GM12874 (cell line): ENCODE measurements around the gene NOXRED1.

ENCODE experiments used
- TF ChIP-seq, protein P1 (sequence below): IDR thresholded peaks from 2 replicates; pipeline ENCODE4 v1.5.1; 2011; ENCODE audit warnings: low read depth, mild to moderate bottlenecking, control low read depth, low read length, moderate library complexity; ENCODE audit not compliant: insufficient read depth

The NOXRED1 gene

DNA sequence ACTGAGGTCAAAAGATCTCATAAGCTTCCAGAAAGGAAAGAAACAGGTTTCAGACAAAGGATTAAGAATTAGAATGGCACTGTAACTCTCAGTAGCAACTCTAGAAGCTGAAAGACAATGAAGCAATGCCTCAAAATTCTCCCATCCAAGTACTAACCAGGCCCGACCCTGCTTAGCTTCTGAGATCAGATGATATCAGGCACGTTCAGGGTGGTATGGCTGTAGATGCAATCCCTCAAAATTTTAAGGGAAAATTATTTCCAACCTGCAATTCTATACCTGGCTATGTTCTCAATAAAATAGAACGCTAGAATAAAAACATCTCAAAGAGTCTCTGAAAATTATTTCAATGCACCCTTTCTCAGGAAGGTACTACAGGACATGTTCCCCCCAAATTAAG, 19.6 kb downstream of the NOXRED1 start:
- TF ChIP-seq, protein P1, sequence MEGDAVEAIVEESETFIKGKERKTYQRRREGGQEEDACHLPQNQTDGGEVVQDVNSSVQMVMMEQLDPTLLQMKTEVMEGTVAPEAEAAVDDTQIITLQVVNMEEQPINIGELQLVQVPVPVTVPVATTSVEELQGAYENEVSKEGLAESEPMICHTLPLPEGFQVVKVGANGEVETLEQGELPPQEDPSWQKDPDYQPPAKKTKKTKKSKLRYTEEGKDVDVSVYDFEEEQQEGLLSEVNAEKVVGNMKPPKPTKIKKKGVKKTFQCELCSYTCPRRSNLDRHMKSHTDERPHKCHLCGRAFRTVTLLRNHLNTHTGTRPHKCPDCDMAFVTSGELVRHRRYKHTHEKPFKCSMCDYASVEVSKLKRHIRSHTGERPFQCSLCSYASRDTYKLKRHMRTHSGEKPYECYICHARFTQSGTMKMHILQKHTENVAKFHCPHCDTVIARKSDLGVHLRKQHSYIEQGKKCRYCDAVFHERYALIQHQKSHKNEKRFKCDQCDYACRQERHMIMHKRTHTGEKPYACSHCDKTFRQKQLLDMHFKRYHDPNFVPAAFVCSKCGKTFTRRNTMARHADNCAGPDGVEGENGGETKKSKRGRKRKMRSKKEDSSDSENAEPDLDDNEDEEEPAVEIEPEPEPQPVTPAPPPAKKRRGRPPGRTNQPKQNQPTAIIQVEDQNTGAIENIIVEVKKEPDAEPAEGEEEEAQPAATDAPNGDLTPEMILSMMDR: no peak

DNA sequence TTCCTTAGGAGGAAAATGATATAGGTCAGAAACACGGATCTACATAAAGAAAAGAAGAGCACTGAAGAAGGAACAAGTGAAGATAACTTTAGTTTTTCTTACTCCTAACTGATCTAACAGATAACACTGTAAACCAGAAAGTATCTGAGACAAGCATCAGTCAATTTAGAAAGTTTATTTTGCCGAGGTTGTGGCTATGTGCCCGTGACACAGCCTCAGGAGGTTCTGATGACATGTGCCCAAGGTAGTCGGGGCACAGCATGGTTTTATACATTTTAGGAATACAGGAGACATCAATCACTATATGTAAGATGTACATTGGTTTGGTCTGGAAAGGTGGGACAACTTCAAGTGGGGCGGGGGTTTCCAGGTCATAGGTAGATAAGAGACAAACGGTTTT, 23.1 kb downstream of the NOXRED1 start:
- TF ChIP-seq, protein P1: no peak

DNA sequence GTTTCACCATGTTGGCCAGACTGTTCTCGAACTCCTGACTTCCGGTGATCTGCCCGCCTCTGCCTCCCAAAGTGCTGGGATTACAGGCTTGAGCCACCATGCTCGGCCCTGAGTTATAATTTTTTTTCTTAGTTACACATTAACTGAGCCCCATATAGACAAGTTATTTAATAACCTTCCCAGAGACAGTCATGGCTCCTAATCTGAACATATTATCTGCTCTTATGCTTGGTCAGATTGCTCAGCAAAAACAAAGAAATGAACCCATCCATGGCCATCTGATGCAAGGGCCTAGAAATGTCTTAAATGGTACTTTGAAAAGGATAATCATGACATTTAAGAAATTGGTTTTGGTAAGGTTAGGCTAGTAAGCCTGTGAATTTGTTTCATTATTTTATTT, 33.1 kb downstream of the NOXRED1 start:
- TF ChIP-seq, protein P1: no peak

DNA sequence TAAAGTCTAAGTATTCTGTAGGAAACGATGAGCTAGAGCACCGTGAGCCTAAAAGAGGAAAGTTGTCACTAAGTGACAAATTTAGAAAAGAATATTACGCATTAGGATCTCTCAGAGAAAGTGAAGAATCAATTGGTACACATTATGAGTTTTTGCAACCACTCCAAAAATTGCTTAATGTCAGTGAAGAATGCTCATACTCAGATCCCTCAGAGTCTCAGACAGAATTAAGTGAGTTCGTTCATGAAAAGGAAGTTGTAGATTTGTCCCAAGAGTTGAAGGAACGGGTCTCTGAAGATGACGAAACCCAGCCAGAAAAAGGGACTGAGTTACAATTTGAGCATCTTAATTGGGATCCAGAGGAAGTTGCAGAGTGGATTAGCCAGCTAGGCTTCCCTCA, 44.6 kb downstream of the NOXRED1 start:
- TF ChIP-seq, protein P1: no peak

DNA sequence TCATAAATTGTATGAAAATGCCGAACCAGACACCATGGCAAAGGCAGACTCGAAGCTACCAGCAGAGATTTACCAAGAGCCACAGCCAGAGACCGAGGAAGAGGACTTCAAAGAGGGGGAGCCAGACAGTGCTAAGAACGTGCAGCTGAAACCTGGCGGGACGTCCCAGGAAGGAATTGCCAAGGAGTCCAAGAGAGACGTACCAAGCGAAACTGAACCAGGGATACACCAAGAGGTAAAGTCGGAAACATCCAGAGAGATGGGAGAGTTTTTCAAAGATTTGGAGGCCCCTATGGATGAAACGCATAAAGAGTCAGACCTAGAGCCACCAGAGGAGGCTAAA, 45.9 kb downstream of the NOXRED1 start:
- TF ChIP-seq, protein P1: no peak

DNA sequence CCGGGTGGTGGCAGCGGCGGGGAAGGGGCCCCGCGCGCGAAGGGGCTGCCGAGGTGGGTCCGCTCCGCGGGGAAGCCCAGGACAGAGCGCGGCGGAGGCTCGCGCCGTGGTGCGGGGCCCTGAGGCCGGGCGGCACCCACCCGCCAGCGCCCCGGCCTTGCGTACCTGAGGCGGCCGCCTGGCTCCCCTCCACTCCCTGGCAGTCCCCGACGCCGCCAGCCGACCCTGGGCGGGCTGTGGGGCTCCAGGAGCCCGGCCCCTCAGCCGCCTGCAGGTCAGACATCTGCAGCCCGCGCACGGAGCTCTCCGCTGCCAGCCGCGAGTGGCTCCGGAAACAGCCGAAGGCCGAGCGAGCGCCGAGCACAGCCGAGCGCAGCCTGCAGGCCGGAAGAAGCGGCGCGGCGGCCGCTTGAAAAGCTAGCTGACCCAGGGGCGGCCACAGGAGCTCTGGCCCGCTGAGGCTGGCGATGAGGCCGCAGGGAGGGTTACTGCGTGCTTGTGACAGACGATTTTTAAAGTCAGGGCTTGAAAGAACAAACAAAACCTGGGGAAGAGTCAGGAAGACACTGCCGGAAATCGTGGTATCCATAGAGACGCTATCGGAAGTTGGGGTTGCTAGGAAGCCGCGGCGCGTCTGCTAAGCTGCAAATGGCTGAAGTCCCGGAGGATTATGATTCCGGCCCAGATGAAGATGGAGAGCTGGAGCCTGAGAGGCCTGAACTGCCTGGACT, 46.4 kb downstream of the NOXRED1 start, which contains the start of the genes SAMD15 and TMED8:
Gene SAMD15, plus strand, starts transcription at position 609 of the 731 bp plus-strand sequence. Its CDS starts 40 bp downstream, at position 649.
Gene TMED8, minus strand, starts transcription at position 324 of the 731 bp plus-strand sequence. Its CDS starts 41 bp downstream, at position 283.
- TF ChIP-seq, protein P1: peak; percentile 28; the same call in 1 of the 2 replicates

DNA sequence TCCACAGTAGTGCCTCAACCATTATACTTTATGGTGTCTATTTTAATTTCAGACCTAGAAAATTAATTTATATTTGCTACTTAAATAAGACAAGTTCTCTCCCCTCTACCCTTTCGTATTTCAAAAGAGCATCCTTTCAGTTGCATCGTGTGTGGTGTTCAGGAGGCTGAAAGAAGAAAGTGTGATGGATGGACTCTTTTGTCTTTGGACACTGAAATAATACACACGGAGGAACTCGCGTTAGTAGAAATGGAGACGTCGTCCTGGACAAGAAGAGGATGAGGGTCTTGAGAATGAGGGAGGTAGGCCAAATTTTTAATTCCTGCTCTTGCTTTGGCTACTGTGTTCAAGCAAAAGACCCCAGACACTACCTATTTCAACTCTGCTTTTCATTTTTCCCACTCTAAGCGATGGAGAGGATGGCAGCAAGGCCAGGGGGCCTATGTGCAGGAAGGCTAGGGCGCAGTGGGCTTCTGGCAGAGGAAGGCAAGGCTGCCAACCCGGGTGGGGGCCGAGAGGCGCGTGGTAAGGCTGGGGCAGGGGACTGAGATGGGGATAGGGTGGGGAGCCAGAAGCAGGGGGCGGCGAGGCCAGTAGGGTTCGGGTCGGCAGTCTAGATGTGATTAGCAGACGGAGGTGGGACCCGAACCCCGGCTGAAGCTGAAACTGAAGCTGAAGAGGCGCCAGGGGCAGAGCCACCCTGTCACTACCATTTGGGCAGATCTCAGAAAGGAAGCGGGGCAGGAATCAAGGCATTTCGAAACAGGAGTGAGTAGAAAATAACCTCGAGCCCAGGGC, 47.2 kb downstream of the NOXRED1 start:
- TF ChIP-seq, protein P1: no peak
